GM12801 (cell line): ENCODE results near the gene GALNT10.

Experiments
- TF ChIP-seq, protein P1 (sequence below): IDR thresholded peaks from one replicate; pipeline ENCODE4 v1.5.1; 2011; ENCODE audit warnings: control low read depth; ENCODE audit not compliant: insufficient read length; ENCODE audit errors: extremely low read depth

Gene GALNT10

GRCh38 chr5:154329519-154330040, 139.0 kb downstream of the GALNT10 start:
- TF ChIP-seq, protein P1, sequence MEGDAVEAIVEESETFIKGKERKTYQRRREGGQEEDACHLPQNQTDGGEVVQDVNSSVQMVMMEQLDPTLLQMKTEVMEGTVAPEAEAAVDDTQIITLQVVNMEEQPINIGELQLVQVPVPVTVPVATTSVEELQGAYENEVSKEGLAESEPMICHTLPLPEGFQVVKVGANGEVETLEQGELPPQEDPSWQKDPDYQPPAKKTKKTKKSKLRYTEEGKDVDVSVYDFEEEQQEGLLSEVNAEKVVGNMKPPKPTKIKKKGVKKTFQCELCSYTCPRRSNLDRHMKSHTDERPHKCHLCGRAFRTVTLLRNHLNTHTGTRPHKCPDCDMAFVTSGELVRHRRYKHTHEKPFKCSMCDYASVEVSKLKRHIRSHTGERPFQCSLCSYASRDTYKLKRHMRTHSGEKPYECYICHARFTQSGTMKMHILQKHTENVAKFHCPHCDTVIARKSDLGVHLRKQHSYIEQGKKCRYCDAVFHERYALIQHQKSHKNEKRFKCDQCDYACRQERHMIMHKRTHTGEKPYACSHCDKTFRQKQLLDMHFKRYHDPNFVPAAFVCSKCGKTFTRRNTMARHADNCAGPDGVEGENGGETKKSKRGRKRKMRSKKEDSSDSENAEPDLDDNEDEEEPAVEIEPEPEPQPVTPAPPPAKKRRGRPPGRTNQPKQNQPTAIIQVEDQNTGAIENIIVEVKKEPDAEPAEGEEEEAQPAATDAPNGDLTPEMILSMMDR: no peak

- TF ChIP-seq, protein P1: no peak
These were observed 139.6 kb downstream of the GALNT10 start for GRCh38 chr5:154330097-154330667.

DNA sequence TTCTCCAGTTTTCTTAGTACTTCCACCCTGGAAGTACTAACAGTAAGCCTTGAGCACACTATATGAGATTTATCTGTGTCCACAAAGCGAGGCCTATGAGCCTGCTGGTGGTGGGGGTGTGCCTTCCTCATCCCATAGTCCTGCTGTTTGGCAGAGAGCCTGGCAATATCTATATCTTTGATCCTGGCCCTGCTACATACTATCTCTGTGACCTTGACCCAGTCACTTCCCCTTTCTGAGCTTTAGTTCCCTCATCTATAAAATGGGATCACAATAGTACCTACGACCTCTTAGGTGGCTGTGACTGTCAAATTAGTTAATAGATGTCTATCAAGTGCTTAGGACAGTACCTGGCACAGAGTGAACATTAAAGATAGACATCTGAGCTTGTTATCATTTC, 140.7 kb downstream of the GALNT10 start:
- TF ChIP-seq, protein P1: no peak

- TF ChIP-seq, protein P1: no peak
These were observed 141.4 kb downstream of the GALNT10 start for GRCh38 chr5:154331924-154332323.

DNA sequence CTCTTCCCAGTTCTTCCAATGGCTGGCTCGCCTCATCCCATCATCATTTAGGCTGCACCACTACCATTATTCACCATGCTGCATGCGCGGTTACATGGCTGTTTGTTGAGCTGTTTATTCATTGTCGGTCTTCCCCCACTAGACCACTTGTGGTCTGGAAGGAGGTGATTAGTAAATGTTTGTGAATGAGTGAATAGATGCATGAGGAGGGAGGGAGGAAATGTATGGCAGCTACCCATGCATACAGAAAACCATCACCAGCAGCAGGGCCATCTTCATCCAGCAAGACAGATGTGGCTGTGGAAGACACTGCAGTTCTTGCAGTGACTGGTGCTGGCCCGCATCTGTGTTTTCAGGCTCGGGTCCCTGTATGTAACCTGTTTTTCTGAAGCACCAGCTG, 141.9 kb downstream of the GALNT10 start:
- TF ChIP-seq, protein P1: no peak

- TF ChIP-seq, protein P1: no peak
These were observed 142.5 kb downstream of the GALNT10 start for GRCh38 chr5:154333016-154333415.

DNA sequence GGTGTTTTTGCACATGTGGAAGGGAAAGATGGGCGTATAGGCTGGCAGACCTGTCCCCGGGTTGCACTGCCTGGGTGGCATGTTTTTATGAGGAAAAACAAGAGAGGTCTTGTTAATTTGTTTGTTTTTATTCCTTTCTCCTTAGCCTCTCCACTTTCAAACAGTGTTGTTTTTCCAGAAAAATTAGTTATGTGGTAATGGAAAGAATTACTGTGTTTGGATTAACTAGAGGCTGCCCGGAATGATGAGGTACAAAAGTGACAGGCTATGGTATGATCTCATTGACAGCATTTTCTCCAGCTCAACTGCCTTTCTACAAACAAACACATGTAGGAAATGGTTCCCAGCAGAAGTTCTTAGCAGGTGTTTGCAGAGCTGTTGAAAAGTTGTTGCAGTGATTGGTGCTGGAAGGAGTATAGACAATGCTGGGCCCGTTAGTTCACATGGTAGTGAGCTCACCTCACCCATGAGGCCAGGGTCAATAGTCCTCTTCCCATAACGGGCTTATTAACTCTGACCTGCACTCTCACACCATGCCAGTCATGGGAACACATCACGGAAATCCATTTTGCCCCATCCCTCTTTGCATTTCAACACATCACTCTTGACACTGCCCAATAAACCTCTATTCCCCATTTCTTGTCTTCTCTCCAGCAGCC, 144.0 kb downstream of the GALNT10 start:
- TF ChIP-seq, protein P1: no peak
